Bronchial epithelial cell (primary cell): ENCODE results near the gene JOSD2. TPM values are rescaled to one million over a fixed set of nuclear protein-coding genes. Genes with fewer than 3 reads are reported as not detected.

Experiments
- DNase-seq: peaks from one replicate; pipeline ENCODE4 v3.0.0-alpha.2; 2010; ENCODE audit warnings: low read depth
- FAIRE-seq: peaks from 2 replicates; lab custom pipeline; 2011; peaks lifted over from hg19 to GRCh38; lab: Jason Lieb, UNC
- H3K27me3 ChIP-seq: 2 replicates; pipeline ENCODE4 v1.5.1; 2011; ENCODE audit warnings: low read length; ENCODE audit not compliant: control insufficient read depth, insufficient read depth
- H3K36me3 ChIP-seq: 2 replicates; pipeline ENCODE4 v1.5.1; 2011; ENCODE audit warnings: low read length; ENCODE audit not compliant: control insufficient read depth, insufficient read depth
- H3K4me3 ChIP-seq: 2 replicates; pipeline ENCODE4 v1.5.1; 2011; ENCODE audit warnings: mild to moderate bottlenecking, low read depth, low read length, control low read depth
- total RNA-seq: library from RNA; depleted of rRNA; stranded (reverse); fragments of >200 nt; gene quantifications from 2 replicates; pipeline ENCODE4 v1.2.1, GENCODE V29; 2014
- TF ChIP-seq, protein P1 (sequence below): IDR thresholded peaks from 2 replicates; pipeline ENCODE4 v1.5.1; 2011; ENCODE audit warnings: mild to moderate bottlenecking, moderate library complexity, low read length, control low read depth, inconsistent platforms; ENCODE audit not compliant: insufficient read depth, severe bottlenecking

Gene JOSD2
- total RNA-seq, 1 donor from 2014 or later = 10.5 TPM

DNA sequence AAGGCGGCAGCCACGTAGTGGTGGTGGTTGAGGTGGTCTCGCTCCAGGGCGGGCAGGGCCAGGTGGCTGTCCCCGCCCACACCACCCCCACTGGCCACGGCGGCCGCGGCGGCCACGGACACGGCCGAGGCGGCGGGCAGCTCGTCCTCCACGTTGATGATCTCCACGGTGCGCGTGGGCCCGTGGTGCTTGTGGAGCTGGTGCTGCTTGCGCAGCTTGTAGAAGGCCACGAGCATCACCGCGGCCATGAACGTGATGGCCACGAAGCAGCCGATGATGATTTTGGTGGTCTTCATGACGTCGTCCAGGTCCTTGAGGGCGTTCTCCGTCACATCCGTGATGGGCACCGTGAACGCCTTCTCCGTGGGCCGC, 6.7 kb upstream of the JOSD2 start:
- H3K4me3 ChIP-seq = no peak overlapping the region
- H3K36me3 ChIP-seq = no peaks in the 10 kb centered on the region
- FAIRE-seq = no peak
- TF ChIP-seq, protein P1, sequence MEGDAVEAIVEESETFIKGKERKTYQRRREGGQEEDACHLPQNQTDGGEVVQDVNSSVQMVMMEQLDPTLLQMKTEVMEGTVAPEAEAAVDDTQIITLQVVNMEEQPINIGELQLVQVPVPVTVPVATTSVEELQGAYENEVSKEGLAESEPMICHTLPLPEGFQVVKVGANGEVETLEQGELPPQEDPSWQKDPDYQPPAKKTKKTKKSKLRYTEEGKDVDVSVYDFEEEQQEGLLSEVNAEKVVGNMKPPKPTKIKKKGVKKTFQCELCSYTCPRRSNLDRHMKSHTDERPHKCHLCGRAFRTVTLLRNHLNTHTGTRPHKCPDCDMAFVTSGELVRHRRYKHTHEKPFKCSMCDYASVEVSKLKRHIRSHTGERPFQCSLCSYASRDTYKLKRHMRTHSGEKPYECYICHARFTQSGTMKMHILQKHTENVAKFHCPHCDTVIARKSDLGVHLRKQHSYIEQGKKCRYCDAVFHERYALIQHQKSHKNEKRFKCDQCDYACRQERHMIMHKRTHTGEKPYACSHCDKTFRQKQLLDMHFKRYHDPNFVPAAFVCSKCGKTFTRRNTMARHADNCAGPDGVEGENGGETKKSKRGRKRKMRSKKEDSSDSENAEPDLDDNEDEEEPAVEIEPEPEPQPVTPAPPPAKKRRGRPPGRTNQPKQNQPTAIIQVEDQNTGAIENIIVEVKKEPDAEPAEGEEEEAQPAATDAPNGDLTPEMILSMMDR = no peak
- no peaks in the 10 kb centered on the region for H3K27me3 ChIP-seq
- DNase-seq = no peak

DNA sequence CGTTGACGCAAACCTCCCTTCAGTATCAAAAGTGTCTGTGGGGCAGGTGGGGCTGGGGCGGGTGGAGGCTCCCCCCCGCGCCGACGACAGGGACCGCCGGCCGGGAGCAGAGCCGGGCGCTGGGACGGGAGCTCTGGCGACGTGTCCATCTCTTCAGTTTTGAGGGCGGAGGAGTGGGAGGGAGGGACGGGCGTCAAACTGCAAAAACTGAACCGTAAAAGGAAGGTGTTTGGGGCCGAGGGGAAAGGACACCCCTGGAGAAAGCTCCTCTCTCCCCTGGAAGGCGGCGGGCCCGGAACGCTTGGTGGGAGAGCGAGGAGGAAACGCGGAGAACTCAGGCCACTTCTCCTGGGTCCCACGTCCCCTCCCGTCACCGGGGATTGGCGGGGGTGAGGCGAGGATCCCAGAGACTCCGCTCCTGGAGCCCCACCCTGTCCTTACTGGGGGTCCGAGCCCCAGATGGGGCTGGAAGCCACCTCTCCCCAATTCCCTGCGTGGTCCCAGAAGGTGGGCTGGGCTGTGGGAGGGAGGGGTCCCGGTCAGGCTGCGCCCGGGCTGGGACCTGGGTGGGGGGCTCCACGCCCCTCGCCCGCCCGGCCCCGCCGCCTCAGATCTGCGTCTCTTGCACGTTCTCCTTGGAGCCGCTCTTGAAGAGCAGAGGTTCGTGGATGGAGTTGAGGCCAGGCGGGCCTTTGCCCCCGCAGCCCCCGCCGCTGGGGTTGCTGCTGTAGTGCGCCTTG, 6.1 kb upstream of the JOSD2 start:
- TF ChIP-seq, protein P1 = no peak
- H3K4me3 ChIP-seq = no peak overlapping the region

DNA sequence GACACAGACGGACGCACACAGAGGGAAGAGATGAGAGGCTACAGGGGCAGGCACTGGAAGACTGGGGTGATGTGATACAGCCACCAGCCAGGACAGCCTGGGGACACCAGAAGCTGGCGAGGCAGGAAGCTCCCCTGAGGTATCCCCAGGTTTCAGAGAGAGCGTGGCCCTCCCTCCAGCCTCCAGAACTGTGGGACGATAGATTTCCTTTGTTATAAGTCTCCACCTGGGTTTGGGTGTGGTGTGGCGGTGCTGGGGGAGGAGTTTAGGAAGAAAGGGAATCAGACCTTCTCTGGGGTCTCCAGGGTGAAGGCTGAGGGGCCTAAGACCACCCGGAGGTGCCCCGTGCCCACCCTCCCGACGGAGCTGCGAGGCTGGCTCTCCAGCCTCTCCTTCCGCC, 5.5 kb upstream of the JOSD2 start:
- FAIRE-seq (no peak), DNase-seq (no peak)
- TF ChIP-seq, protein P1 = no peak
- no peaks in the 10 kb centered on the region for H3K36me3 ChIP-seq
- H3K4me3 ChIP-seq = no peak overlapping the region
- H3K27me3 ChIP-seq = no peaks in the 10 kb centered on the region

More for the DNA sequence above, 6.1 kb upstream of the JOSD2 start:
- no peak for DNase-seq
- Histone ChIP-seq H3K36me3 (no peaks in the 10 kb centered on the region), H3K27me3 (no peaks in the 10 kb centered on the region)
- FAIRE-seq = no peak

DNA sequence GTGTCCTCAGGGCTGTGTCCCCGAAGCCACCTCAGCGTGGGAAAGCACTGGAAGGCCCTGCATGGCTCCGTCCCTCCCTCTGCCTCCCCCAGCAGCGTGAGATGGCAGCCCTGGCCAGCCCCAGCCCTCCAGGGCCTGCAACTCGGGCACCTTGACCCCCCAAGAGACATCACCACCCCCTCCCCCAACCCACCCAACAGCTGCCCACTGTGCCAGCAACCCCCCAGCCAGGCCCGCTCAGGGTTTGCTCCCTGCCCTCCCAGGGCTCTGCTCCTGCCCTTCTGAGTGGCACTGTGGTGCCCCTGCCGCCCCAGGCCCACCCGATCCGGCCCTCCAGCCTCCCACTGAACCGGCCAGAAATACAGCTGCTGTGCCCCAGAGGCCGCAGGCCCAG, 4.2 kb upstream of the JOSD2 start:
- no peak for FAIRE-seq
- Histone ChIP-seq H3K36me3 (no peaks in the 10 kb centered on the region), H3K4me3 (no peak overlapping the region), H3K27me3 (no peaks in the 10 kb centered on the region)
- DNase-seq = no peak
- TF ChIP-seq, protein P1 = no peak

DNA sequence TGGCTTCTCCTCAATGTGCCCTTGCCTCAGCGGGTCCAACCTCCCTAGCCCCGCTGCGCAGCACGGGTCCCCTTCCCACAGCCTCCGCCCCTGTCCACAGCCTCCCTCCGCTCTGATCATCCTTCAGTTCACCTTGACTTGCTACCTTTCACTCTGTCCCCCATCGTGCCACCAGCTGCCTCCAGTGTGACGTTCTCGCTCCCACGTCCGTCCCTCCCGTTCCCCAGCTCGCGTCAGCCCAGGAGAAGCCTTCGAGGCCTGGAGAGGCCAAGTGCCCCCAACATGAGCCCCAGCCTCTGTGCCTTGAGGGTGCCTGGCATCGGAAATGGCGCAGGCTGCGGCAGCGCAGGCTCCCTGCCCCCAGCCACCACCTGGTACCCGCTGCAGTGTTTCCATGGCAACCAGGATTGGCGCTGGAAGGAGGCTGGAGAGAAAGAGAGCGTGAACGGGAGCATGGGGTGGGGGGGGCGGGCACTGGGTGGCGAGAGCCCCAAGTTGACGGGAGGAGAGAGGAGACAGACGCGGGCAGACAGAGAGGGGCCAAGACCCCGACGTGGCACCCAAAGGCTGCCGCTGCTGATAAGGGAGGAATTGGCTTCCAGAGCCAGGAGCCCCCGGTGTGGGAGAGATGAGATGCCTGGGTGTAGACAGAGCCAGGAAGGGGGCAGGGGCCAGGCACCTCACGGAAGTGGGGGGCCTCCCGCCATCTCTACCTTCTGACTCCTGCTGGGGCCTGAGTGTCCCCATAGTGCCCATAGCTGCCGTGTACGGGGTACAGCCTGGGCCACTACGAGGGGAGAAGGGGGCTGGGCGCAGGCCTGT, 3.6 kb upstream of the JOSD2 start:
- FAIRE-seq (no peak), DNase-seq (no peak)
- H3K36me3 ChIP-seq = no peaks in the 10 kb centered on the region
- TF ChIP-seq, protein P1 = no peak
- H3K27me3 ChIP-seq = no peaks in the 10 kb centered on the region
- no peak overlapping the region for H3K4me3 ChIP-seq
